Subcutaneous adipose tissue (tissue), 4 donors: ENCODE data around the gene C16orf95. TPM values are rescaled to one million over a fixed set of nuclear protein-coding genes. Genes with fewer than 3 reads are reported as not detected.

Experiments used
- total RNA-seq, 4 donors: library from RNA; depleted of rRNA; stranded (reverse); fragments of >200 nt; gene quantifications; one replicate each; pipeline ENCODE4 v1.1.0, GENCODE V29; 2016
- TF ChIP-seq, protein P1 (sequence below): fragments of 450-650 bp; IDR thresholded peaks from one replicate; pipeline ENCODE4 v1.5.1; 2016; ENCODE audit warnings: low read depth, mild to moderate bottlenecking, control low read depth, antibody characterized with exemption, moderate library complexity

C16orf95 gene
- total RNA-seq, 4 donors from 2014 or later: 1.3 to 6.2 (median 1.8) TPM

DNA sequence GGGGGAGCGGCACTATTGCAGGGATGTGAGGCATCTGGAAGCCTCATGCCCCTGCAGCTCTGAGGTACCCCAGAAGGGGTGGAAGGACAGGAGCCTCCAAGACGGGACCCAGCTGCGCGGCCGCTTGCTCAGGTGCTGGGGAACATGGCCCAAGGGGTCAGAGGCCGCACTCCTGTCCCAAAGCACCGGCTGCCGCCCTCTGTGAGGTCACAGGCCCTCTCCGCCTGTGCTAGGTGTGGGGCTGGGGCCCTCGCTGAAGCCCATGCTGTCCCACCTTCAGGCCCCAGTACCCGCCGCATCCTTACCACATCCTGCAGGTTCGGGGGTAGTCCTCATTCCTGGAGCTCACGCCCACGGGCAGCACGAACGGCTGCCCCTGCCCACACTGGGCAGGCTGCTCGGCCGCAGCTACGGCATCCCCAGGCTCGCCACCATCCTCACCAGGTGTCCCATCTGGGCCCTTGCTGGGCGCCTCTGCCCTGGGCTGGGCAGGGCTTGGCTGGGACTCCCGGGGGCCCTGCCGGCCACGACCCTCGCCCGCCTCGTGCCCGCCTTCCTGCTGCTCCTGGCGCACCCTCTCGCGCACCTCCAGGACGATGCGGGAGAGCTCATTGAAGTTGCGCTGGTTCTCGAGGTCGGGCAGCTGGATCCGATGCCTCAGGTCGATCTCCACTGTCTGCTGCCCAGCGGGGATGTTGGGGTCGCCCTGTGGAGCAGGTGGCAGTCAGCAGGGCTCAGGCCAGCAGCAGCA is 16.6 kb upstream of the C16orf95 start:
- TF ChIP-seq, protein P1, sequence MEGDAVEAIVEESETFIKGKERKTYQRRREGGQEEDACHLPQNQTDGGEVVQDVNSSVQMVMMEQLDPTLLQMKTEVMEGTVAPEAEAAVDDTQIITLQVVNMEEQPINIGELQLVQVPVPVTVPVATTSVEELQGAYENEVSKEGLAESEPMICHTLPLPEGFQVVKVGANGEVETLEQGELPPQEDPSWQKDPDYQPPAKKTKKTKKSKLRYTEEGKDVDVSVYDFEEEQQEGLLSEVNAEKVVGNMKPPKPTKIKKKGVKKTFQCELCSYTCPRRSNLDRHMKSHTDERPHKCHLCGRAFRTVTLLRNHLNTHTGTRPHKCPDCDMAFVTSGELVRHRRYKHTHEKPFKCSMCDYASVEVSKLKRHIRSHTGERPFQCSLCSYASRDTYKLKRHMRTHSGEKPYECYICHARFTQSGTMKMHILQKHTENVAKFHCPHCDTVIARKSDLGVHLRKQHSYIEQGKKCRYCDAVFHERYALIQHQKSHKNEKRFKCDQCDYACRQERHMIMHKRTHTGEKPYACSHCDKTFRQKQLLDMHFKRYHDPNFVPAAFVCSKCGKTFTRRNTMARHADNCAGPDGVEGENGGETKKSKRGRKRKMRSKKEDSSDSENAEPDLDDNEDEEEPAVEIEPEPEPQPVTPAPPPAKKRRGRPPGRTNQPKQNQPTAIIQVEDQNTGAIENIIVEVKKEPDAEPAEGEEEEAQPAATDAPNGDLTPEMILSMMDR: no peak

DNA sequence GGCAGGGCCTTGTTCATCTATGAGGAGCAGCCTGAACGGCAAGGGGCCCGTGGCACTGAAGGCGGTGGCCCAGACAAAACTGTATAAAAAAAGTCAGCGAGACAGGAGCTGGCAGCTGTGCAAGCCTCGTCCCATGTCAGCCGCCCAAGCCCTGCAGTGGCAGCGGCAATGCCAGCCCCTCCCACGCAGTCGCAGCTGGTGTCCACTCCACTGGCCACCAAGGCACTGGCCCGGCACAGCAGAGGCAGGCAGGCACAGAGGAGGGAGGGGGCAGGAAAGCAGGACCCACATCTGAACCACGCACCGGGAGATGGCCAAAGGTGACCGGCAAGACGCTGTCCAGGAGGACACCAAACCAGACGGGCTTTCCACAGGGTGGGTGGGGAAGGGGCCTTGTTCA is 15.9 kb upstream of the C16orf95 start:
- TF ChIP-seq, protein P1: no peak

DNA sequence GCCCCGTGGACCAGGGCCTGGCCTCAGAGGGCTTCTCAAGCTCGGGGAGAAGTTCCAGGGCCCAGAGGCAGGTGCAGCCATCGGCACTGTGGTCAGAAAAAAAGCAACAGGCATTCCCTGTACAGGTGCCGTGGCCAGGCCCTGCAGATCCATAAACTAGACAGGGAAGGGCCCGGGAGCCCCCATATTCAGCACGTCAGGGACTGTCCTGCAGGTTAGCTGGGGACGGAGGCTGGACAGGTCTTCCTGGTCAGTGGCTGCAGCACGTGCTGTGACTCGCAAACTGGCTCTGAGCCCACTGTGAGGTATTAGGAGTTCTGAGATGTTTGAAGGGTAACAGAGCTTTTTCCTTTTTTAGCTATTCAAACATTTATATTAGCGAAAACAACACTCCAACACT is 15.0 kb upstream of the C16orf95 start:
- TF ChIP-seq, protein P1: no peak

DNA sequence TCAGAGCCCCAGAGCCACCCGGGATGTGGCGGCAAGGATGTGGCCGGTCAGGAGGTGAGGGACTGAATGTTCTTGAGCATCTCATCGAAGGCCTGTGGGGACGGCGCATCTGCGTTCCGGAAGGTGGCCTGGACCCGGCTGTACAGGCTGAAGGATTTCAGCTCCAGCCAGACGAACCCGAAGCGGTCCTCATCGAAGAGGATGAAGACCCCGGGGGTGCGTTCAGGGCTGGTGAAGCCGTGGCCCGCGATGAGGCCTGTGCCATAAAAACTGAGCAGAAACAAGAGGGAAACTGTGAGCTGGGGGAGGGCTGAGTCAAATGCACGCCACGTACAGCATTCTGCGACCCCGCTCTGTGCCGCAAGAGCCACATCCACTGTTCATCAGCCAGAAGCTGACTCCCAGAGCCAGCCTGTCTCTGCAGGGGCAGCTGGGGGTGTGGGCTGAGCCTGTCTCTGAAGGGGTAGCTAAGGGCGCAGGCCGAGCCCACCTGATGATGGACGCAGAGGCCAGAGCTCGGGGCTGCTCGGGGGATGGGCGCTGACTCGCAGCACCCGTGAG is 14.1 kb upstream of the C16orf95 start:
- TF ChIP-seq, protein P1: no peak

DNA sequence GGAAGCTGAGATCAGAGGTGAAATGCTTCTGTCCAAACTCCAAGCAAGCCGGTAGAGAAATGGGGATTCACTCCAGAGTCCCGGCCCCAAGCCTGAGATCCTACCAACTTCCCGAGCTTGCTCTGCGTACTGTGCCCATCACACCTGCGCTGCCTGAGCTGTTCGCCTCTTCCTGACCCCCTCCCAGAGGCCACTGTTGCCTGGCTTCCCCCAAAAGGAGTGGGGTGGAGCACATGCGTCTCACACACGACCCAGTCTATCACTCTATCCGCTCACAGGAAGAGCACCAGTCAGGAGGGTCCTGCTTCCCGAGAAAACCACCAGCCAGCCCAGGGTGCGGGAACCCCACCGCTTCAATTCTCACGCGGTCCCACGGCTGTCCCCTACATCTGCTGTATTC is 13.5 kb upstream of the C16orf95 start:
- TF ChIP-seq, protein P1: no peak

DNA sequence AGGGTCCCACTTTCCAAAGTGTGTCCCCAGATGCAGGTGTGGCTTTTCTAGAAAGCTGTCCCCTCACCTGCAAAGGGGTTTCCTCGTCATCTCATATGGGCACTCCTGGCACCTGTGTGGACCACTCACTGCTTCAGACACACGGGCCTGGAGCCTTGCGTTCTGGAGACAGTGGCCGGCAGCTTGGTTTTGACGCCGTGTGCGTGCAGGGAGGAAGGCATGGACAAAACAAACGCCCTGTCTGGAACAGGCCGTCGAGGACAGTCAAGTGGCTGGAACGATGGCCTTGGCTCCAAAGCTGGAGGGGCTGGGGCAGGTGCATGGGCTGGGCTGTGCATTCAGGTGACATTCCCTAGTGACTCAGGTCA is 13.0 kb upstream of the C16orf95 start:
- TF ChIP-seq, protein P1: no peak

DNA sequence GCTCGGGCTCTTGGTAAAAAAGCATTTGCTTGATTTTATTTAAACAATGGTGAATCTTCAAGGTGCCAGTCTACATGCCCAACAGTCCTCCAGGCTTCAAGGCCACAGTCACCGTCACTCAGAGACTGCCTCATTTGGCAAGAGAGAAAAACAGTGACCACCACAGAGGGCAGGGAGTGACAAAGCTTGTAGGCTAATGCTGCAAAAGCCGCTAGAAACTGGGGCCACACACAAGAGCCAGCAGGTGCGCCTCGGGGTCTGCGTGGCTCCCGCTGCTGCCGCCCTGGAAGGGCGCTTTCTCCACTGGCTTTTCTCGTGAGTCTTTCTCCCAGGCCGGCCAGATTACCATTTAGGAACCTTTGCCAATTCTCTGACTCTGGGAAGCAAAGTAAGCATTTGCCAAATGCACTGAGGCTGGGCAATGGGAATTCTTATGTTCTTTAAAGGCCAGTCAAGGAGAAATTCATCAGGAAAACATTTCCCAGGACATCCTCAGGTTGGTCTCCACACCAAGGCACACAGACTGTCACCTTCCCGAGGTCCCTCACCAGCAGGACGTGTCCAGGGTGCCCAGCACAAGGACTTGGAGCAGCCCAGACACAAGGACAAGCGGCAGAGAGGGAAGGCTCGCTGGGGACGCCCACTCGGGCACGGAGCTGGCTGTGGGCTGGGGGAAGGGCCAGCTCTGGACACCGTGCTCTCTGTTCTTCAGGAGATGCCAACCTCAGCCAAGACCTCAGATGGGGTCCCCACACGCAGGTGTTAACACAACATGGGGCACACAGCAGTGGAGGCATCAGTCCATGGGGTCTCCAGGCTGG is 12.5 kb upstream of the C16orf95 start:
- TF ChIP-seq, protein P1: no peak
